ENCODE measurements around the gene ZFYVE28. TPM values are rescaled to one million over a fixed set of nuclear protein-coding genes. Genes with fewer than 3 reads are reported as not detected.
A peak's percentile ranks its signal among the peaks of the same experiment; 100 is the strongest.

The ZFYVE28 gene
- total RNA-seq, 3 donors from 2014 or later (not counting 1 experiment from before 2014, with no cell fraction given) = 85.4 to 107 (median 104) TPM

DNA sequence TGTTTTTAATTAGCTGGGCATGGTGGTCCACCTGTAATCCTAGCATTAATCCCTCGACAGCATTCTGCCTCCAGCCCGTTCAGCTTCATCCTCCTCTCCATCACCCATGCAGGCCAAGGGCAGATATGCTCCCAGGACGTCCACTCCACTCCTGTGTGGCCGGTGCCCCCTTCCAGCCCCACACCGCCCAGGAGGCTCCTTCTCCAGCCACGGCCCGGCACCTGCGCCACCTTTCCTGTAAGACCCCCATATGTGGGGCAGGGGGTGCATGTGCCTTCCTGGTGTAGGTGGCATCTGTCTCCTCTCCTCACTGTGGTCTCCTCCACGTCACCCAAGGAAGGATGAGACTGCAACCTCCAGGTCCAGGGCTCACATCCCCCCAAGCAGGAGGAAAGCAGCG is 99.6 kb downstream of the ZFYVE28 start:
- no peaks in the 10 kb centered on the region for H3K36me3 Mint-ChIP-seq
- H3K4me1 ChIP-seq (ENCODE audit: control insufficient read depth, insufficient read depth, low read length) = peaks cover 34% of the 10 kb centered on the region
- H3K4me1 Mint-ChIP-seq = peaks cover 30 to 47% of the 10 kb centered on the region in 2 donors
- intact Hi-C loops (cut with micrococcal nuclease) = no loop called here
- H3K27me3 ChIP-seq (ENCODE audit: control insufficient read depth, insufficient read depth, low read length) = peaks cover 23% of the 10 kb centered on the region
- H3K27ac ChIP-seq (ENCODE audit: low read length) = no peak overlapping the region
- no peaks in the 10 kb centered on the region for H3K9me3 ChIP-seq (ENCODE audit: control insufficient read depth, insufficient read depth, low read length)
- H3K4me3 ChIP-seq (ENCODE audit: low read length) = no peak overlapping the region
- DNase-seq = no peak
- H3K9me3 Mint-ChIP-seq = no peaks in the 10 kb centered on the region
- peaks cover 10 to 19% of the 10 kb centered on the region in 2 donors for H3K27me3 Mint-ChIP-seq (ENCODE audit: low read depth in 2 of 2)
- TF ChIP-seq, protein P1, sequence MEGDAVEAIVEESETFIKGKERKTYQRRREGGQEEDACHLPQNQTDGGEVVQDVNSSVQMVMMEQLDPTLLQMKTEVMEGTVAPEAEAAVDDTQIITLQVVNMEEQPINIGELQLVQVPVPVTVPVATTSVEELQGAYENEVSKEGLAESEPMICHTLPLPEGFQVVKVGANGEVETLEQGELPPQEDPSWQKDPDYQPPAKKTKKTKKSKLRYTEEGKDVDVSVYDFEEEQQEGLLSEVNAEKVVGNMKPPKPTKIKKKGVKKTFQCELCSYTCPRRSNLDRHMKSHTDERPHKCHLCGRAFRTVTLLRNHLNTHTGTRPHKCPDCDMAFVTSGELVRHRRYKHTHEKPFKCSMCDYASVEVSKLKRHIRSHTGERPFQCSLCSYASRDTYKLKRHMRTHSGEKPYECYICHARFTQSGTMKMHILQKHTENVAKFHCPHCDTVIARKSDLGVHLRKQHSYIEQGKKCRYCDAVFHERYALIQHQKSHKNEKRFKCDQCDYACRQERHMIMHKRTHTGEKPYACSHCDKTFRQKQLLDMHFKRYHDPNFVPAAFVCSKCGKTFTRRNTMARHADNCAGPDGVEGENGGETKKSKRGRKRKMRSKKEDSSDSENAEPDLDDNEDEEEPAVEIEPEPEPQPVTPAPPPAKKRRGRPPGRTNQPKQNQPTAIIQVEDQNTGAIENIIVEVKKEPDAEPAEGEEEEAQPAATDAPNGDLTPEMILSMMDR (IDR thresholded peaks at IDR 0.05) = no peak
- H3K4me3 Mint-ChIP-seq = no peak overlapping the region
- ATAC-seq = no peak
- WGBS (ENCODE audit: insufficient coverage) = 90% methylated on average over 10 of the region's 10 CpGs
- no peaks in the 10 kb centered on the region for H3K36me3 ChIP-seq (ENCODE audit: control insufficient read depth, insufficient read depth, low read length)
- H3K27ac Mint-ChIP-seq = peak overlapping the region in 1 of 2 donors; percentile 60

DNA sequence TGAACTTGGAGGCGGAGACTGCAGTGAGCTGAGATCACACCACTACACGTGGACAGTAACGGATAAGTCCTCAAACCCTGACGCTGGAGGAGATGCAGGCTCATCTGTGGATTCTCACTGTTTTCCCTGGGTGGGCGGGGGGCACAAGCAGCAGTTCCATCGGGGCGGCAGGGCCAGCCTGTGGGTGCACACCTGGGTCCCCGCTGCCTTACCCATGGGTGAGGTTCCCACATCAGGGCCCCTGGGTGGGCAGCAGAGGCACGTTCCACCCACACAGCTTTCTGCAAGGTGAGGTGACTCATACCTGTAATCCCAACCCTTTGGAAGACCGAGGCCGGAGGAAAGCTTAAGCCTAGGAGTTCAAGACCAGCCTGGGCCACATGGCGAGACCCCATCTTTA is 100.0 kb downstream of the ZFYVE28 start:
- H3K27me3 ChIP-seq (ENCODE audit: control insufficient read depth, insufficient read depth, low read length) = peaks cover 23% of the 10 kb centered on the region
- intact Hi-C loops (cut with micrococcal nuclease) = no loop called here
- DNase-seq = no peak
- H3K4me1 ChIP-seq (ENCODE audit: control insufficient read depth, insufficient read depth, low read length) = peaks cover 34% of the 10 kb centered on the region
- H3K27ac ChIP-seq (ENCODE audit: low read length) = no peak overlapping the region
- H3K36me3 ChIP-seq (ENCODE audit: control insufficient read depth, insufficient read depth, low read length) = no peaks in the 10 kb centered on the region
- H3K27ac Mint-ChIP-seq = peak overlapping the region in 1 of 2 donors; percentile 60
- no peak for ATAC-seq
- H3K36me3 Mint-ChIP-seq = no peaks in the 10 kb centered on the region
- no peak overlapping the region for H3K4me3 Mint-ChIP-seq
- peaks cover 30 to 47% of the 10 kb centered on the region in 2 donors for H3K4me1 Mint-ChIP-seq
- 91% methylated on average over 12 of the region's 12 CpGs for WGBS (ENCODE audit: insufficient coverage)
- TF ChIP-seq, protein P1 (IDR thresholded peaks at IDR 0.05) = no peak
- H3K27me3 Mint-ChIP-seq (ENCODE audit: low read depth in 2 of 2) = peaks cover 10 to 17% of the 10 kb centered on the region in 2 donors
- H3K9me3 Mint-ChIP-seq = no peaks in the 10 kb centered on the region
- no peaks in the 10 kb centered on the region for H3K9me3 ChIP-seq (ENCODE audit: control insufficient read depth, insufficient read depth, low read length)
- no peak overlapping the region for H3K4me3 ChIP-seq (ENCODE audit: low read length)

DNA sequence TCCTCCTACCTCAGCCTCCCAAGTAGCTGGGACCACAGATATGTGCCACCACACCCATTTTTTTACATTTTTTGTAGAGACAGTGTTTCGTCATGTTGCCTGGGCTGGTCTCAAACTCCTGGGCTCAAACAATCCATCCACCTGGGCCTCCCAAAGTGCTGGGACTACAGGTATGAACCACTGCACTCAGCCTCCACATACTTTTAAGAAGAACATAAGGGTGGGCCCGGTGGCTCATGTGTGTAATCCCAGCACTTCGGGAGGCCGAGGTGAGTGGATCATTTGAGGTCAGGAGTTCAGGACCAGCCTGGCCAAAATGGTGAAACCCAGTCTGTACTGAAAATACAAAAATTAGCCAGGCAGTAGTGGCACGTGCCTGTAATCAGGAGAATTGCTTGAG is 105.1 kb downstream of the ZFYVE28 start:
- Histone ChIP-seq H3K4me1 (ENCODE audit: control insufficient read depth, insufficient read depth, low read length) (no peaks in the 10 kb centered on the region), H3K4me3 (ENCODE audit: low read length) (no peak overlapping the region), H3K27me3 (ENCODE audit: control insufficient read depth, insufficient read depth, low read length) (no peaks in the 10 kb centered on the region), H3K9me3 (ENCODE audit: control insufficient read depth, insufficient read depth, low read length) (no peaks in the 10 kb centered on the region), H3K36me3 (ENCODE audit: control insufficient read depth, insufficient read depth, low read length) (no peaks in the 10 kb centered on the region), H3K27ac (ENCODE audit: low read length) (no peak overlapping the region)
- WGBS (ENCODE audit: insufficient coverage) = 89% methylated on average over 5 of the region's 5 CpGs
- Mint-ChIP-seq H3K27me3 (ENCODE audit: low read depth in 2 of 2) (peaks cover 0 to 2% of the 10 kb centered on the region in 2 donors), H3K4me1 (no peaks in the 10 kb centered on the region), H3K4me3 (no peak overlapping the region), H3K9me3 (no peaks in the 10 kb centered on the region), H3K36me3 (no peaks in the 10 kb centered on the region), H3K27ac (no peak overlapping the region)
- intact Hi-C loops (cut with micrococcal nuclease) = no loop called here
- TF ChIP-seq, protein P1 (IDR thresholded peaks at IDR 0.05) = no peak
- ATAC-seq (no peak), DNase-seq (no peak)

DNA sequence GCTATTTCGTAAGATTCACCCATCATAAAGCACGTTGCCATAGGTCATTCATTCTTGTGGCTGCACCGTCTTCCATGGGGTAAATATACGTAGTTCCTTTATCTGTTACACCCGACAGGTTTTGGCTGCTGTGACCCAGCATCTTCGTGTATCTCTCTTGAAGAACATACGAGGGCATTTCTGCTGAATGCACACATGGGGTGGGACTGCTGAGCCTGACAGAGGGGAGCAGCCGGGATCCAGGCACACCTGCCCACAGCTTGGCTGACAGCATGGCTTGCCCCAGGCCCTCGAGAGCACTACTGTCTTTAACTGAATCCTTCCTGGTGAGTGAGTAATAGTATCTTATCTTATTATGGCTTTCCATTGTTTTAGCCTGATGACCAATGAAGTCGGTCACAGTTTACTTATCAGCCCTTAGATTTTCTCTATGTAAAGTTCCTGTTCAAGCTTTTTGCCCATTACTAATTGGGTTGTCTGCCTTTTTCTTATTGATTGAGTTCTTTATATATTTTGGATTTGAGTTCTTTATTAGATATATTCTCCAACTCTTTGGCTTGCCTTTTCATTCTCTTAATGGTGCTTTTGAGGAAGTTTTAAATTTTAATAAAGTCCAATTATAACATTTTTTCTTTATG is 111.6 kb downstream of the ZFYVE28 start:
- no peaks in the 10 kb centered on the region for H3K36me3 ChIP-seq (ENCODE audit: control insufficient read depth, insufficient read depth, low read length)
- Mint-ChIP-seq H3K27ac (no peak overlapping the region), H3K36me3 (peaks cover 8% of the 10 kb centered on the region), H3K9me3 (no peaks in the 10 kb centered on the region), H3K4me1 (peaks cover 0 to 4% of the 10 kb centered on the region in 2 donors), H3K4me3 (no peak overlapping the region), H3K27me3 (ENCODE audit: low read depth in 2 of 2) (no peaks in the 10 kb centered on the region)
- H3K4me1 ChIP-seq (ENCODE audit: control insufficient read depth, insufficient read depth, low read length) = no peaks in the 10 kb centered on the region
- DNase-seq (no peak), ATAC-seq (no peak)
- 93% methylated on average over 9 of the region's 10 CpGs for WGBS (ENCODE audit: insufficient coverage)
- TF ChIP-seq, protein P1 (IDR thresholded peaks at IDR 0.05) = no peak
- H3K9me3 ChIP-seq (ENCODE audit: control insufficient read depth, insufficient read depth, low read length) = peaks cover 2% of the 10 kb centered on the region
- H3K4me3 ChIP-seq (ENCODE audit: low read length) = no peak overlapping the region
- H3K27me3 ChIP-seq (ENCODE audit: control insufficient read depth, insufficient read depth, low read length) = no peaks in the 10 kb centered on the region
- H3K27ac ChIP-seq (ENCODE audit: low read length) = no peak overlapping the region
- intact Hi-C loops (cut with micrococcal nuclease) = no loop called here

Data from natural killer cell (primary cell).